ENCODE results near the gene CACNA1C. TPM values are rescaled to one million over a fixed set of nuclear protein-coding genes. Genes with fewer than 3 reads are reported as not detected.

CACNA1C gene
- total RNA-seq, 4 donors from 2014 or later: 1.4 to 3.7 (median 2.2) TPM

DNA sequence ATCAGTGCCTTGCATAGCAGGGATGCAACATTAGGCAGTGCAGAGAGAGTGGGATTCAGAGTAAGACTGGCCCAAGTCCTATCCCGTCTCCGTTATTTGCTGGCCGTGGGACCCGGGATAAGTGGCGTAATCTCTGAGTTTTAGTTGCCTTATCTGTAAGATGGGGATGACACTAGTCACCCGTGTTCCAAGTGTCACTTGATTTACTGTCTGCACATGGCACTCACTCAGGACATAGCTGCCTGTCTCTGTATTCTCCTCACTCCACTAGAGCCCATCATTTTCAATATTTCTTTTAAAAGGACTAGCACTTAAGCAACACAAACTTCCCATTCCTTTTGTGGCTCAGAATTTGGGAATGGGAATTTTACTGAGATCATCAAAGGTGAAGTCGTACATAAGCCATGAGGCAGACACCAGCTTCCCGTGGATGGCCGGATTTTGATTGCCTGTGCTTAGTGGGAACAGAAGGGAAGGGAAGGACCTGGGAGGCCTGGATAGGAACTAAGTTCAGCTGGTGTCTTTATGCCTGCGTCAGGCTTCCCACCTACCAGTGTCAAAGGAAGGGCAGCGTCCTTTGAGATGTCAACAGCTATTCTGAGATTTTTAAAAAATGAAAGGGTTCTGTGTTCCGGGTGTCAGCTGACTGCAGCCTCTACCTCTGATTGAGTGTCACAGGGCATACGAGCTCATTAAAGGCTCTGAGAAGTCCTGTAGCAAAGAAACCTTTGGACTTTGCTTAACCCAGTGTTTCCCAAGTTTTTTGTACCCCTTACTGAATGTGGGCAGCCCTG, 361.4 kb downstream of the CACNA1C start:
- 83% methylated on average over 13 of the region's 13 CpGs for WGBS
- H3K27me3 ChIP-seq: no peaks in the 10 kb centered on the region
- H3K9me3 ChIP-seq: no peaks in the 10 kb centered on the region
- peak in 1 of 2 donors; percentile 26 for DNase-seq (ENCODE audit: low spot score in 2 of 2)
- TF ChIP-seq POLR2AphosphoS5 (IDR thresholded peaks at IDR 0.05) (no peak), EP300 (IDR thresholded peaks at IDR 0.05) (no peak), POLR2A (IDR thresholded peaks at IDR 0.05) (no peak)
- TF ChIP-seq, protein P1, sequence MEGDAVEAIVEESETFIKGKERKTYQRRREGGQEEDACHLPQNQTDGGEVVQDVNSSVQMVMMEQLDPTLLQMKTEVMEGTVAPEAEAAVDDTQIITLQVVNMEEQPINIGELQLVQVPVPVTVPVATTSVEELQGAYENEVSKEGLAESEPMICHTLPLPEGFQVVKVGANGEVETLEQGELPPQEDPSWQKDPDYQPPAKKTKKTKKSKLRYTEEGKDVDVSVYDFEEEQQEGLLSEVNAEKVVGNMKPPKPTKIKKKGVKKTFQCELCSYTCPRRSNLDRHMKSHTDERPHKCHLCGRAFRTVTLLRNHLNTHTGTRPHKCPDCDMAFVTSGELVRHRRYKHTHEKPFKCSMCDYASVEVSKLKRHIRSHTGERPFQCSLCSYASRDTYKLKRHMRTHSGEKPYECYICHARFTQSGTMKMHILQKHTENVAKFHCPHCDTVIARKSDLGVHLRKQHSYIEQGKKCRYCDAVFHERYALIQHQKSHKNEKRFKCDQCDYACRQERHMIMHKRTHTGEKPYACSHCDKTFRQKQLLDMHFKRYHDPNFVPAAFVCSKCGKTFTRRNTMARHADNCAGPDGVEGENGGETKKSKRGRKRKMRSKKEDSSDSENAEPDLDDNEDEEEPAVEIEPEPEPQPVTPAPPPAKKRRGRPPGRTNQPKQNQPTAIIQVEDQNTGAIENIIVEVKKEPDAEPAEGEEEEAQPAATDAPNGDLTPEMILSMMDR (IDR thresholded peaks at IDR 0.05): no peak
- H3K27ac ChIP-seq: no peak overlapping the region
- H3K36me3 ChIP-seq: no peaks in the 10 kb centered on the region
- H3K4me1 ChIP-seq: no peaks in the 10 kb centered on the region
- no peak overlapping the region for H3K4me3 ChIP-seq

DNA sequence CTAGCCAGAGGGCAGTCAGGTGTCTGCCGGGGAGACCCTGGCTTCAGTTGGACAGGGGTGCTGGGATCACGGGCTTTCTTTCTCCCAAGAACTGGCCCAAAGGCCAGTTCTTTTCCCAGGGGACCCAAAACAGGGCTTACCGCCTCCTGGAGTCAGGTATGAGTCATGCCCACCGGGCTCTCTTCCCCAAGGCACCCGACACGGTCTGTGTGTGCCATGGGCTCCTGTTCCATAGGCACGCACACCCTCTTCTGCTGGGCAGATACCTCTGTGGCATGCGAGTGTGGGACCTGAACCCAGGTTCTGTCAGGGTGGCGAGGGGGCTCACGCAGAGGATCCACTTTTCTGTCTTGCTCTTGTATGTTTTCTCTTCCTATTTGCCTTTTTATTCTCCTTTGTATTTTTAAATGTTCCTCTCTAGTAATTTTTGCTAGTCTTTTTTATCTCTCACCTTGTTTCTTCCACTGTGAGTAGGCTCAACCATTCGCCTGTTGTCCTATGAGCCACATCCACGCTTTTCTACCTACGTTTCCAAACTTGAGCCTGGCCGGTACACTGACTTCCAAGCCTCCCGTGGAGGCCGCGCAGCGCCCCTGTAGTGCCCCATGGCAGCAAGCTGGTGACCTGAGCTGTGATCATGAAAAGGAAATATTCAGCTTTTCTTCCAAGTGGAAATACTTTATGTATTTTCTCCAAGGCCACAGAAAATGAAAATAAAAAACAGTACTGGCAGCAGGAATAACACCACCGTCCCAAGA, 362.2 kb downstream of the CACNA1C start:
- Histone ChIP-seq H3K36me3 (no peaks in the 10 kb centered on the region), H3K27me3 (no peaks in the 10 kb centered on the region), H3K4me3 (no peak overlapping the region), H3K9me3 (no peaks in the 10 kb centered on the region), H3K4me1 (no peaks in the 10 kb centered on the region), H3K27ac (no peak overlapping the region)
- no peak for TF ChIP-seq EP300 (IDR thresholded peaks at IDR 0.05)
- TF ChIP-seq POLR2AphosphoS5 (IDR thresholded peaks at IDR 0.05): no peak
- TF ChIP-seq, protein P1 (IDR thresholded peaks at IDR 0.05): no peak
- TF ChIP-seq POLR2A (IDR thresholded peaks at IDR 0.05): no peak
- DNase-seq (ENCODE audit: low spot score in 2 of 2): peak in 1 of 2 donors; percentile 13
- 87% methylated on average over 19 of the region's 19 CpGs for WGBS

DNA sequence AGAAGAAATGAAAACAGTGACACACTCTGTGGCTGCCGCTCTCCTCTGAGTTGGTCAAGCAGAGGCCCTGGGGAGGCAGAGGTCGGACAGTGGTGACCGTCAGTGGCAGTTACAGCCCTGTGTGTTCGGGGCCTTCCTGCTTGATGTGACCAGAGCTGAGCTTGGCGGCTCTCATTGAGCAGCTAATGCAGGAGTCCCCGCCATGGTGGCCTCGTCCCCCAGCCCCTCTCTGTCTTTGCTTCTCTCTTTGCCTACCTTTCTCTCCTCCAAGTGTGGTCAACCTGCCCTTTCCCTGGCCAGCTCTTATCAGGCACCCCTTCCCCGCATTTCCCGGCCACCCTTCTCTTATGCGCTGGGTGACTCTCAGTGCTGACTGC, 362.8 kb downstream of the CACNA1C start:
- Histone ChIP-seq H3K9me3 (no peaks in the 10 kb centered on the region), H3K36me3 (no peaks in the 10 kb centered on the region), H3K27ac (no peak overlapping the region), H3K4me1 (no peaks in the 10 kb centered on the region), H3K27me3 (no peaks in the 10 kb centered on the region), H3K4me3 (no peak overlapping the region)
- no peak for TF ChIP-seq POLR2AphosphoS5 (IDR thresholded peaks at IDR 0.05)
- TF ChIP-seq, protein P1 (IDR thresholded peaks at IDR 0.05): no peak
- no peak for TF ChIP-seq EP300 (IDR thresholded peaks at IDR 0.05)
- no peak for TF ChIP-seq POLR2A (IDR thresholded peaks at IDR 0.05)
- DNase-seq (ENCODE audit: low spot score in 2 of 2): no peak
- WGBS: 92% methylated on average over 10 of the region's 10 CpGs

DNA sequence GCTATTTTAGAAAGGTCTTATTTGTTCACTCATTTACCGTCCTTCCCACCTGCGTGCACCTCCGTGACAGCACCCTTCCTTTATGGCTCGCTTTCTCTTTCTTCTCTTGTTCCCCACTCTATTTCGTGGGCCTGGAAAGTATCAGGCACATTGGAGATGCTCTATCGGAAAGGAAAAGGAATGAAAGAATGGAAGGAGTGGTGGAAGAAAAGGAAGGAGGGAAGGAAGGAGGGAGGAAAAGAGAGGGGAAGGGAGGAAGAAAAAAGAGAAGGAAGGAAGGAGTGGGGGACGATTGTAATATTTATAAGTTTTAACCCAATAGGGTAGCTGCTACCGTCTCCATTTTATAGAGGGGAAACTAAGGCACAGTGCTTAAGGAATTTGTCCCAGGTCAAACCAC, 363.4 kb downstream of the CACNA1C start:
- Histone ChIP-seq H3K36me3 (no peaks in the 10 kb centered on the region), H3K27ac (no peak overlapping the region), H3K27me3 (no peaks in the 10 kb centered on the region), H3K4me1 (no peaks in the 10 kb centered on the region), H3K9me3 (no peaks in the 10 kb centered on the region), H3K4me3 (no peak overlapping the region)
- TF ChIP-seq EP300 (IDR thresholded peaks at IDR 0.05) (no peak), POLR2A (IDR thresholded peaks at IDR 0.05) (no peak), POLR2AphosphoS5 (IDR thresholded peaks at IDR 0.05) (no peak)
- TF ChIP-seq, protein P1 (IDR thresholded peaks at IDR 0.05): no peak
- WGBS: 88% methylated on average over 8 of the region's 8 CpGs
- DNase-seq (ENCODE audit: low spot score in 2 of 2): no peak

All from suprapubic skin (tissue), 4 donors.